HG03135 (cell line): ENCODE results near the gene ZFAND3.

Experiments used
- ATAC-seq: cut with Tn5 transposase; IDR thresholded peaks from one replicate; pipeline ENCODE4 v1.9.1; 2021; ENCODE audit warnings: mild to moderate bottlenecking, moderate library complexity; ENCODE audit not compliant: unreplicated experiment

Gene ZFAND3

DNA sequence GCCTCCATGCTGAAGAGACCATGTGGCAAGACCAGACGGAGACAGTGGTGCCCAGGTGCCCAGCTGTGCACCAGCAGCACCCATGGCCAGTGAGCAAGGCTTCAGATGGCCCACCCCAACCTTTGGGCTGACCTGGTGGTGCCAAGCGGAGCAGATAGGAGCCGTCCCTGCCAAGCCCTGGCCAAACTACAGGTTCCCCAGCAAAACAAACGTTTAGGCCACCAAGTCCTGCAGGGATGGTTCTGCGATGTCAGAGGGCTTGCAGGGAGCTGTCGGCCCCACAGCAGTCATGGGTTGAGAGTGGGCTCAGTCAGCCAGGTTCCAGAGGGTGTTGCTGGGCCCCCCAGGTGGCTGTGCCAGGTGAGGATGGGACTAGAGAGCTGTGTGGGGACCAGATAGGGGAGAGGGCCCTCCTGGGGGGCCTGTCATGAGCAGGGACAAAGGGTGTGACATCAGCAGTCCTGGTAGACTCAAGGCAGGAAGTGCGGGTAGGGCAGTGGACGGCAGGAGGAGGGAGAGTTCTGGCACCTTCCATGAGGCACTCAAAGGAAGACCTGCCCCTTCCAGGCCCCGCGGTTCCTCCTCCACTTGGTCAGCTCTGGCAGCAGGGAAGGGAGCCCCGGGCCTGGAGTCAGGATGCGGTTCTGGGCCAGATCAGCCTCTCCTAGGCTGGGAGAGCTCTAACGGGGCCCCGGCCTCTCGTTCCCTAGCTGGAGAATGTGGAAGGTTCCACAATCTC, 342.4 kb downstream of the ZFAND3 start:
- ATAC-seq: no peak

DNA sequence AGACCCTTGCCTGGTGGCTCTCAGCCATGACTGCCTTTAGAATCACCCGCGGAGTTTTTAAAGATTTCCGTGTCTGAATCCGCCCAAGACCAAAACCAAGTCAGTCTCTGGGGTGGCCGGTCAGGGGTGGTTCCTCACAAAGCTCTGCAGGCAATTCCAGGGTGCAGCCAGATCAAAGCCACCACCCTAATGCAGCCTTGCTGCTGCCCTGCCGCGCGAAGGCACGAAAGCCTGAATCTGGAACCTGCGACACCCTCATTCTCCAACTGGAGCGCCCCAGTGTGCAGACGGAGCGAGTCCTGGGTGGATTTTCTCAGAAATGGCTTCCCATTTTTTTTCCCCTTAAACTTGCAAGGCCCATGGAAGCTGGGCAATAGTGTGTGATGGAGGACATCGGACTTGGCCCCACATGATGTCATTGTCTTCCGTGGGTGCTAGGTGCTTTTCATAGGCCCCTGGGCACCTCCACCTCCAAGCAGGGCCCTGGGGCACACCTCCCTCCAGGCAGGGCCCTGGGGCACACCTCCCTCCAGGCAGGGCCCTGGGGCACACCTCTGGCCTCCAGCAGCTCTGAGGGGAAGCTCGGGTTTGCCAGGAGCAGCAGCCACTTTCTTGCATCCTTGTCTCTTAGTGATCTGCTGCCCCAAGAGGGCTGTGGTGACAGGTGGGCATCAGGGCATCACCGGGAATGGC, 343.1 kb downstream of the ZFAND3 start:
- no peak for ATAC-seq

- no peak for ATAC-seq
These were observed 343.9 kb downstream of the ZFAND3 start for GRCh38 chr6:38163186-38164130.

DNA sequence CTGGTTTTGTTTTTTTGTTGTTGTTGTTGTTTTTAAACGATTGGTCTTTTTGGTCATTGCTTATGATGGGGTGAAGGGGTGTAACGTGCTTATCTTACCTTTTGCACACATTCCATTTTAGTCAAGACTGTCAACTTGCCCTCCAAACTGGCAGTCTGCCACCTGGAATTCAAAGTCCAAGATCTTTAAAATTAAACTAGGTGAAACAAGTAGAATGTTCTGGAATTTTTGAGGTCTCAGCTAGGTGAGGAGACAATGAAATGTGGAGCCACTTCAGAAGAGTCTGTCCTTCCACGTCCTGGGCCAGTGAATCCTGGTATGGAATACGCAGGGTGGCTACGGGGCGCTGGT, 344.6 kb downstream of the ZFAND3 start:
- ATAC-seq: no peak

DNA sequence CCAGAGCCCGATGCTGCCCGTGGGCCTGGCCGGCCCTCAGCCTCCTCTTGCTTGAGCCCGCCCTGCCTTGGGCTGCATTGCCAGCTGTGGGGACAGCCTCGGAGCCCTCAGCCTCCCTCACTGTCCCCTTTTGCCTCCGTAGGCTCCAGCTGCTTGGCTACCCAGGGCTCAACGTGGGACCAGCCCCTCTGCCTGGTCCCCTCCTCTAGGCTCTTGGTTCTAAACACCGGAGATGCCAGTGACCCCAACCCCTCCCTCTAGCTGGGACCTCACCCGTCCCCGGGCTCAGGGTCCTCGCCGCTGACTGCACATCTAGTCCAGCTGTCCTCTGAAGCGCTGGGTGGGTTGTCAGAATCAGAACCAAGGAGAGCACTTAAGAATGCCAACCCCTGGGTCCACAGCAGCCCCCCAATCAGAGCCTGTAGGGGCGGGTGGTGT, 345.2 kb downstream of the ZFAND3 start:
- ATAC-seq: no peak

DNA sequence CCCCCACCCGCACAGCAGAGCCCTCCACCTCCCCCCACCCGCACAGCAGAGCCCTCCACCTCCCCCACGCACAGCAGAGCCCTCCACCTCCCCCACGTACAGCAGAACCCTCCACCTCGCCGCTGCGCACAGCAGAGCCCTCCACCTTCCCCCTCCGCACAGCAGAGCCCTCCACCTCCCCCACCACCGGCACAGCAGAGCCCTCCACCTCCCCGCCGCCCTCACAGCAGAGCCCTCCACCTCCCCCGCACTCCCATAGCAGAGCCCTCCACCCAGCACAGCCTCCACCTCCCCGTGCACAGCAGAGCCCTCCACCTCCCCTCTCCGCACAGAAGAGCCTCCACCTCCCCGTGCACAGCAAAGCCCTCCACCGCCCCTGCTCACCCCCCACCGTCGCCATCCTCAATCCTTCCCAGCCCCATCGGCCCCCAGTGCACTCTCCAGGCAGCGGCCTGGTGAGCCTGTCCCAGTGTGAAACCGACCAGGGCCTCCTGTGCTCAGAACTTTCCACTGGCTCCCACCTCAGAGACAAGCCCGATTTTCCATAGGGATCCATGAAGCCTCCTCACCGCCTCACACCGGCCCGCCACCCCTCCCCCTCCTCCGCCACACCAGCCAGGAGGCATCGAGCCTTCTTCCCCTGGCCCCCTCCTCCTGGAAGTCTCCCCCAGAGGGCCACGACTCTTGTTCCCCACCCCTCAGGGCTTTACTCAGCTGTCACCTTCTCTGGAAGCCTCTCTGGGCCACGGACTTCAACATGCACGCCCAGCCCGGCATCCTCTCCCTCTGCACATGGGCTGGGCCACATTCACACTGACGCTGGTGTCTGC, 347.1 kb downstream of the ZFAND3 start:
- no peak for ATAC-seq

- no peak for ATAC-seq
These were observed 348.1 kb downstream of the ZFAND3 start for GRCh38 chr6:38167598-38167997.

GRCh38 chr6:38168126-38168525, 348.6 kb downstream of the ZFAND3 start:
- no peak for ATAC-seq

GRCh38 chr6:38168699-38169098, 349.2 kb downstream of the ZFAND3 start:
- ATAC-seq: no peak

DNA sequence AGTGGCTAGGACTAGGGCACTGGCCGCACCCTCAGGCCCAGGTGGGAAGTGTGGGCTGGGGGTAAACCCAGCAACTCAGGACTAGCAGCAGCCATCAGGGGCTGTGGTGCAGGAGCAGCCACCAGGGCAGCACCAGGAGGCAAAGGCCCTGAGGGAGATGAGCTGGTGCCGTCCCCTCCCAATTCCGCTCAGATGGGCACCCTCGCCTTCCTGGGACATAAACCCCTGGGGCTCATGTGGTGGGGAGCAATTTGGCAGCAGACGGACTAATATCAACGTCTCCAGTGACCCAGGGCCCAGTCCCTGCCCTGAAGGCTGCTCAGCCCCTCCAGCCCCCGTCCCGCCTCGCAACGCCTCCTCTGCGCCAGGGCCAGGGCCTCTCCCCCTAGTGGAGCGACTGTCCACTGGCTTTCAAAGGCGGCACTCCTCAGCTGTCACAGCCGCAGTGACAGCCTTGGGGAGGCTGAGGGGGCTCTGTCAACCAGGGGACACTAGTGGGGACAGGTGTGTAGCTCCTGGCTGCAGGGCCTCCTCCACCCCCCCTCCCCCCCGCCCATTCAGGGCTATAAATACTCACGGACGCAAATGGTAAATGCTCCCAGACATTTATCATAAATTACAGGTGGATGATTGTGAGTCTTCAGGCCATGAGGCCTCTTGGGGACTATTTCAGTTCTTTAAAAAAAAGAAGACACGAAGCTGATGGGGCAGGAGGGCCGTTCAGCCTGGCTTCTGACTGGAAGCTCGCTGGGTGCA, 349.9 kb downstream of the ZFAND3 start:
- no peak for ATAC-seq

DNA sequence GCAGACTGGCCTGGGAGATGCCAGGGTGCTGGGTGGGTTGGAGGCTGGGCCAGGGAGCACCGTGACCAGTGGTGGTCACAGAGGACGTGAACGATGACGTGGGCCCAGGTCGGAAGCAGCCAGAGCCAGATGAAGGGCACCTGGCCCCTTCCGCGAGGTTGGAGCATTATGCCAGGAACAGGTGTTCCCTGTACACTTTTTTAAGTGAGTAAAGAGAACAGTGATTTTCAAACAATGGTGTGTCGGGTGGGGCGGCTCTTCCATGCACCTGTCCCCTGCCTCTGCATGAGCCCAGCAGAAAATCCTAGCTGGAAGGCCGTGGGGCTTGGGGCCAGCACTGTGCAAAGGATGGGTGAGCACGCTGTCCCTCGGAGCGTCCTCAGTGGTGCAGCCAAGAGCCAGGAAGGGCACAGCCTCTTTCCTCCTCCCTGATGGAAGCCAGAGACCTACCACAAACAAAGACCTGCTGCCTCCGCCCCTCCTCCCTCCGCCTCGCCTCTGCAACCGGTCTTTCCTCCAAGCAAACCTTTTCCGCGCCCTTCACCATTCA, 350.5 kb downstream of the ZFAND3 start:
- ATAC-seq: no peak

- ATAC-seq: no peak
These were observed 351.3 kb downstream of the ZFAND3 start for GRCh38 chr6:38170666-38171355.

DNA sequence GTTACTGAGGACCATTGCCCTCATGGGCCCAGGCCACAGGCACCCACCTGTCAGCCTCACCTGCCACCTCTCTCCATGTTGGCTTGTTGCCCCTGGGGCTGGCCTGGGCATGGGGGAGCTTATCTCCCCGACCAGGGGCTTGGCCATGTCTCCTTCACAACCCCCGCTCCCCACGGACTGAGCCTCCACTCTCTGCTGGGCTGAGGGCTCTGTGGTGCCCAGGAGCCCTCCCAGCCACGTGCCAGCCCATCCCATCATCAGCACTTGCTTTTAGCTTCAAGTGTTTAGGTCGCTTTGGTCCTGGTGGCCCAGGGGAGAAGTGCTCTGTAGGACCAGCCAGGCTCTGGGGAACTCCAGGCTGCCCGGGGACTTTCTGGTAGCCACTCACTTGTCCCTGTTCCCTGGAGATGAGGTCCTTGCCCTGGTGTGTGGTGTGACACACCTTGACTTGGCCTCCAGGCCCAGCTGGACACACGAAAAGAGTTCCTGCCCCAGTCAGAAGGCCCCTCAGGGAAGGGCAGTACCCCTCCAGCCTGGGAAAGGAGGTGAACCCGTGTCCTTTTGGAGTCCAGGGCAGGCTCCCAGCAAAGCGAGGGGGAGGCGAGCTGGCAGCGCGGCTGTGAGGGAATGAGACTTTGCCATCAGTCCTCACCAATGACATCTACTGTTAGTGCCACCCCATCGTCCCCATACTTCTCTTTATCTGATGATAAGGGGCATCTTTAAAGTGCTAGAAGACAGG, 352.6 kb downstream of the ZFAND3 start:
- no peak for ATAC-seq

- no peak for ATAC-seq
These were observed 353.3 kb downstream of the ZFAND3 start for GRCh38 chr6:38172739-38173410.

DNA sequence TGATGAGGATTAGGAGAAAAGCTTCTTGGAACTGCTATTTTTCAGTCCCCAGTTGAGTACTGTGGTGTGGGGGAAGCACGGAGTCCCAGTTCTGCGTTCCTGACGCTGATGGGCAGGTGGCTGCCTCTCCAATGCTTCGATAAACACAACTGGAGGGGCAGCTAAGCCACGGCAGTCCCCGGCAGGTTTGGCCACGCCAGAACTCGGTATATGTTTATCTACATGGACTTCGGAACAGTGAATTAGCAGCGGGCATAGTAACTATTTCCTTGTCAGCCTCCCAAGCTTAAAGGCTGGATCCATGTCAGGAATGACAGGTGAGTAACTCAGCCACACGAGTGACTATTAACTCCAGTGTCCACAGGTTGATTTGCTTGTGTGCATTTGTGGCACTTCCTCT, 354.4 kb downstream of the ZFAND3 start:
- no peak for ATAC-seq

GRCh38 chr6:38174315-38174714, 354.8 kb downstream of the ZFAND3 start:
- no peak for ATAC-seq

GRCh38 chr6:38174806-38175495, 355.4 kb downstream of the ZFAND3 start:
- no peak for ATAC-seq
